HS-5 (cell line): Measurements from ENCODE around the gene SRGAP1.

Source experiments
- DNase-seq: peaks from one replicate; pipeline ENCODE4 v3.0.0-alpha.2; 2012; ENCODE audit warnings: low read depth

SRGAP1 gene

GRCh38 chr12:63966606-63966975 lies 122.1 kb downstream of the SRGAP1 start:
- DNase-seq = no peak

GRCh38 chr12:63967358-63968145 lies 123.1 kb downstream of the SRGAP1 start:
- peak; percentile 58 for DNase-seq

GRCh38 chr12:63968673-63969072 lies 124.2 kb downstream of the SRGAP1 start:
- DNase-seq = no peak

GRCh38 chr12:63976902-63977395 lies 132.4 kb downstream of the SRGAP1 start:
- no peak for DNase-seq

GRCh38 chr12:63977441-63977840 lies 132.9 kb downstream of the SRGAP1 start:
- no peak for DNase-seq

GRCh38 chr12:63978519-63978918 lies 134.0 kb downstream of the SRGAP1 start:
- peak; percentile 88 for DNase-seq

- no peak for DNase-seq
Measured at GRCh38 chr12:63980211-63980610, 135.7 kb downstream of the SRGAP1 start.

GRCh38 chr12:63981343-63981742 lies 136.8 kb downstream of the SRGAP1 start:
- DNase-seq = no peak

- no peak for DNase-seq
Measured at GRCh38 chr12:63982604-63983295, 138.2 kb downstream of the SRGAP1 start.

- no peak for DNase-seq
Measured at GRCh38 chr12:63985456-63985855, 141.0 kb downstream of the SRGAP1 start.

- no peak for DNase-seq
Measured at GRCh38 chr12:63985945-63986344, 141.4 kb downstream of the SRGAP1 start.

GRCh38 chr12:63989301-63989845 lies 144.9 kb downstream of the SRGAP1 start:
- no peak for DNase-seq

GRCh38 chr12:63990828-63991547 lies 146.5 kb downstream of the SRGAP1 start:
- no peak for DNase-seq

GRCh38 chr12:63994704-63995103 lies 150.2 kb downstream of the SRGAP1 start:
- no peak for DNase-seq

GRCh38 chr12:63995512-63995911 lies 151.0 kb downstream of the SRGAP1 start:
- DNase-seq = no peak

- no peak for DNase-seq
Measured at GRCh38 chr12:63996556-63996955, 152.1 kb downstream of the SRGAP1 start.

GRCh38 chr12:63997198-63997597 lies 152.7 kb downstream of the SRGAP1 start:
- DNase-seq = no peak

- no peak for DNase-seq
Measured at GRCh38 chr12:63998584-63998983, 154.1 kb downstream of the SRGAP1 start.

GRCh38 chr12:63999853-64000252 lies 155.4 kb downstream of the SRGAP1 start:
- DNase-seq = no peak

- DNase-seq = no peak
Measured at GRCh38 chr12:64001439-64001838, 156.9 kb downstream of the SRGAP1 start.

GRCh38 chr12:64004641-64005040 lies 160.1 kb downstream of the SRGAP1 start:
- DNase-seq = no peak

- no peak for DNase-seq
Measured at GRCh38 chr12:64006211-64006825, 161.8 kb downstream of the SRGAP1 start.
